Measurements from ENCODE around the gene C1QA.

DNA sequence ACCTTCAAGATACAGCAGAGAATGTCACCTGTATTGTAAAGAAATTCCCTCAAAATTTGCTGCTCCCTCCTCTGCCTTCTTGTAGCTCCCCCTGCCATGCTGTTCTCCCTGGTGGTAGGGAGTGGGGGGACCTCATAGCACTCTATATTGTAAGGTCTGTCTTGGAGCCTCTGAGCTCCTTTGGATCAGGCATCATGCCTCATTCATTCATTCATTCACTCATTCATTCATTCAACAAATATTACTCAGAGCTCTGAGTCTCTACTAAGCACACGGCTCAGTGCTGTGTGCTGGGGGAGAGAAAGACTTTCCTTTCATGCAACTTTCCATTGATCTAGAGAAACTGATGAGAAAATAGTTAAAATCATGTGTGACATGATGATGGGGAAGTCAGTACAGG, 47.1 kb downstream of the C1QA start:
- TF ChIP-seq, protein P1, sequence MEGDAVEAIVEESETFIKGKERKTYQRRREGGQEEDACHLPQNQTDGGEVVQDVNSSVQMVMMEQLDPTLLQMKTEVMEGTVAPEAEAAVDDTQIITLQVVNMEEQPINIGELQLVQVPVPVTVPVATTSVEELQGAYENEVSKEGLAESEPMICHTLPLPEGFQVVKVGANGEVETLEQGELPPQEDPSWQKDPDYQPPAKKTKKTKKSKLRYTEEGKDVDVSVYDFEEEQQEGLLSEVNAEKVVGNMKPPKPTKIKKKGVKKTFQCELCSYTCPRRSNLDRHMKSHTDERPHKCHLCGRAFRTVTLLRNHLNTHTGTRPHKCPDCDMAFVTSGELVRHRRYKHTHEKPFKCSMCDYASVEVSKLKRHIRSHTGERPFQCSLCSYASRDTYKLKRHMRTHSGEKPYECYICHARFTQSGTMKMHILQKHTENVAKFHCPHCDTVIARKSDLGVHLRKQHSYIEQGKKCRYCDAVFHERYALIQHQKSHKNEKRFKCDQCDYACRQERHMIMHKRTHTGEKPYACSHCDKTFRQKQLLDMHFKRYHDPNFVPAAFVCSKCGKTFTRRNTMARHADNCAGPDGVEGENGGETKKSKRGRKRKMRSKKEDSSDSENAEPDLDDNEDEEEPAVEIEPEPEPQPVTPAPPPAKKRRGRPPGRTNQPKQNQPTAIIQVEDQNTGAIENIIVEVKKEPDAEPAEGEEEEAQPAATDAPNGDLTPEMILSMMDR (IDR thresholded peaks at IDR 0.05), result no peak
- TF ChIP-seq POLR2A (IDR thresholded peaks at IDR 0.05), result no peak
